GM06990 (cell line): ENCODE results near the gene GID4.

Source experiments
- DNase-seq: peaks from one replicate; pipeline ENCODE4 v3.0.0-alpha.2; 2011; ENCODE audit not compliant: insufficient read length; ENCODE audit errors: extremely low read depth
- H3K27me3 ChIP-seq: replicated peaks from 2 replicates; pipeline ENCODE4 v1.6.0; 2011; ENCODE audit warnings: low read length; ENCODE audit not compliant: control insufficient read depth, insufficient read depth
- H3K36me3 ChIP-seq: 2 replicates; pipeline ENCODE4 v1.5.1; 2011; ENCODE audit warnings: low read length; ENCODE audit not compliant: control insufficient read depth, insufficient read depth
- H3K4me3 ChIP-seq: replicated peaks from 2 replicates; pipeline ENCODE4 v1.5.1; 2011; ENCODE audit warnings: low read depth, mild to moderate bottlenecking, control low read depth, low read length
- TF ChIP-seq, protein P1 (sequence below): IDR thresholded peaks from 2 replicates; pipeline ENCODE4 v1.5.1; 2011; ENCODE audit warnings: low read length, control low read depth, mild to moderate bottlenecking, inconsistent platforms; ENCODE audit not compliant: insufficient read depth, poor library complexity, severe bottlenecking

The GID4 gene

DNA sequence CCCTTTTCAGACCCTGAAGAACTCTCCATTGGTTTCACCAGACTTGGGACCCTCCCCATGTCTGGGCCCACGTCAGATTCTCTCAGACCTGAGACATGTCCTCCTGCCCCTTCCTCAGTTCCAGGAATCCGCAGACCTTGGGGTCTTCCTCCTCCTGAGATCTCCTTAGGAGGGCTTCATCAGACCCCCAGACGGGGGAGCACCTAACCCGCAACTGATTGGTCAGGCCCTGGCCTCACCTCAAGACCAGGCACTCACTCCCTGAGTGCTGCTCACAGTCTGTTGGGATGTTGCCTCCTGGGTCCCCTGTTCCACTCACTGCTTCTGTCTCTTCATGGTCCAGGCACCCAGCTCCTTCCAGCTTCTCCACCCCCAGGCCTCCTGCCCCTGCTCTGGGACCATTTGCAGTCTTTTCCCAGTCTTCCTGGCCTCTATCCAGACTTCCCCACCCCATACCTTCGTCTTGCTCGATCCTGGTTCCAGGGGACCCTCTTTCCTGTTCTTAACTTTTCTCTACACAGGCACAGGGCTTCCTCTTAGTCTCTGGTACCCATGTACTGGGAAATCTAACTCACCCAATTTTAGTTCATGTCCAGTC lies 1.2 kb downstream of the GID4 start:
- H3K36me3 ChIP-seq: no peaks in the 10 kb centered on the region
- H3K27me3 ChIP-seq: no peaks in the 10 kb centered on the region
- TF ChIP-seq, protein P1, sequence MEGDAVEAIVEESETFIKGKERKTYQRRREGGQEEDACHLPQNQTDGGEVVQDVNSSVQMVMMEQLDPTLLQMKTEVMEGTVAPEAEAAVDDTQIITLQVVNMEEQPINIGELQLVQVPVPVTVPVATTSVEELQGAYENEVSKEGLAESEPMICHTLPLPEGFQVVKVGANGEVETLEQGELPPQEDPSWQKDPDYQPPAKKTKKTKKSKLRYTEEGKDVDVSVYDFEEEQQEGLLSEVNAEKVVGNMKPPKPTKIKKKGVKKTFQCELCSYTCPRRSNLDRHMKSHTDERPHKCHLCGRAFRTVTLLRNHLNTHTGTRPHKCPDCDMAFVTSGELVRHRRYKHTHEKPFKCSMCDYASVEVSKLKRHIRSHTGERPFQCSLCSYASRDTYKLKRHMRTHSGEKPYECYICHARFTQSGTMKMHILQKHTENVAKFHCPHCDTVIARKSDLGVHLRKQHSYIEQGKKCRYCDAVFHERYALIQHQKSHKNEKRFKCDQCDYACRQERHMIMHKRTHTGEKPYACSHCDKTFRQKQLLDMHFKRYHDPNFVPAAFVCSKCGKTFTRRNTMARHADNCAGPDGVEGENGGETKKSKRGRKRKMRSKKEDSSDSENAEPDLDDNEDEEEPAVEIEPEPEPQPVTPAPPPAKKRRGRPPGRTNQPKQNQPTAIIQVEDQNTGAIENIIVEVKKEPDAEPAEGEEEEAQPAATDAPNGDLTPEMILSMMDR: no peak
- no peak for DNase-seq
- peak overlapping the region; percentile 93 for H3K4me3 ChIP-seq

DNA sequence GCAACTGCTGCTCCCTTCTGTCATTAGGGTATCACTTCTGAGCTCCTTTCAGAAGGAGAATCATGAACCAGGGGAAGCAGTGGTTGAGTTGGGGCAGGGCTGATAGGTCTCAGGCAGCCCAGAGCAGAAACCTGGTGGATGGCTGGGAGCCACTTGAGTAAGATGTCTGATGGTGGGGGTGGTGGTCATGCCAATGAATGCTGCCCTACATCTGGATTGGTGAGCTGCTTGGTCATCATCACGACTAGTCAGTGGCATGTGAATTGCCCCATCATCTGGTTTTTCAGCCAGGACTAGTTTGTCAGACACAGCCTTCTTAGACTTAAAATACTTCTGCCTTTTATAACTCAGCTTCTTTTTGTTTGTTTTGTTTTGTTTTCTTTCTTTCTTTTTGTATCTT lies 2.6 kb downstream of the GID4 start:
- Histone ChIP-seq H3K36me3 (no peaks in the 10 kb centered on the region), H3K27me3 (no peaks in the 10 kb centered on the region), H3K4me3 (no peak overlapping the region)
- no peak for DNase-seq
- TF ChIP-seq, protein P1: no peak

DNA sequence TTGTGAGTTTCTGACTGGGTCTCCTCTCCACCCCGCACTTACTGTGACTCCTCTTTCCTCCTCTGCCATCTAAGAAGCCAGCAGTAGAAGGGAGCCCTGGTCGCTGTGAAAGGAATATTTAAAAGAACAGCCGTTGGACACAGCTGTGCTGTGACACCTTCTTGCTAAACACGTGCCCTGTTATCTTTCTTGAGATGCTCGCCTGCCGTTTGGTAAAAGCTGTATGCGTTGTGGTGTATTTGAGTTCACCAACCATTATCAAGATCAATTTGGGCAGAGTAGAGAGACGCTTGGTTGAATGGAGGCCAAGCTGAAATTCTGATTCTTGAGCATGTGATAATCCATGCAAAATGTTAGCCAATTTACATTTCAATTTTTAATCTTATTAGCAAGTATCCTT lies 3.8 kb downstream of the GID4 start:
- DNase-seq: no peak
- no peaks in the 10 kb centered on the region for H3K27me3 ChIP-seq
- TF ChIP-seq, protein P1: no peak
- H3K36me3 ChIP-seq: no peaks in the 10 kb centered on the region
- H3K4me3 ChIP-seq: no peak overlapping the region

DNA sequence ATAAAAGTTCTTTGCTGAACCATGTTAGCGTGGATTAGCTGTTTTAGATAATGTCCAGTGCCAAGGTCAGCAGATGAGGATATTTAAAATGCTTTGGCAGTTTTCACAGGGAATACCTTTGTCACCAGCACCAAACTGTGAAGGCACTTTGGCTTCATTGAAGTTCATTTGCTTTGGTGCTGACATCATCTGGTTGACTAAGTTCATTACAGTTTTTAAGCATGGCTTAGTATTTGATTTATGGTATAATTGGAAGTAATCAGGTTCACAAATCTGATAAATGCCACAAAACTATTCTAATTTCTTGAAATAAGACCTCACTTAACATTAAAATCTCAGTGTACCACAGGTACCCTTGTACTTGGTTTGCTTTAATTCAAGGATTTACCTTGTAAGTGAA lies 4.3 kb downstream of the GID4 start:
- Histone ChIP-seq H3K27me3 (no peaks in the 10 kb centered on the region), H3K4me3 (no peak overlapping the region), H3K36me3 (no peaks in the 10 kb centered on the region)
- TF ChIP-seq, protein P1: peak; percentile 22
- no peak for DNase-seq

DNA sequence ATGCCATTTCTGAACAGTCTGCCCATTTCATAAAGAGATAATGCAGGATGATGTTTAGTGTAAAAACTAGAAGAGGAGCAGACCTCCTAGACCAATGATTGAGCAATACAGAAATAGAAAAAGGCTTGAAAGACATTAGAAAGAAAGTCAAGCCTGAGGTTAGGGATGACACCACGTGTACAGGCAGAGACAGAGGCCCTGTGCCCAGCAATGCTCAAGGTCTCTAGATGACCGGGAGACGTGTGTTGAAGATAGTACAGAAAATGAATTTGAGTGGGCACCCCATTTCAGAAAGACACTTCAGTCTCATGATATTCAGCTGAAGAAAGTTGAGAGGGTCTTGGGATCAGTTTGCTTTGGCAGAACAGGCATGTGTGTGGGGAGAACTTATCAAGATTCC lies 5.4 kb downstream of the GID4 start:
- H3K4me3 ChIP-seq: no peak overlapping the region
- no peaks in the 10 kb centered on the region for H3K27me3 ChIP-seq
- no peak for DNase-seq
- no peaks in the 10 kb centered on the region for H3K36me3 ChIP-seq
- TF ChIP-seq, protein P1: no peak
